Nephron (organoid): Measurements from ENCODE around the gene TNS3.

Source experiments
- H3K27ac Mint-ChIP-seq, 3 experiments: 2 replicates each; pipeline ENCODE4 v1.8.0; 2020; ENCODE audit warnings: mixed read lengths in 3 of 3, mild to moderate bottlenecking in 2 of 3, moderate library complexity in 1 of 3
- H3K27me3 Mint-ChIP-seq: 2 replicates; pipeline ENCODE4 v1.8.0; 2021; ENCODE audit warnings: low read depth, mild to moderate bottlenecking, moderate library complexity, mixed read lengths
- H3K36me3 Mint-ChIP-seq: 2 replicates; pipeline ENCODE4 v1.8.0; 2020; ENCODE audit warnings: low read depth, mixed read lengths
- H3K4me1 Mint-ChIP-seq: 2 replicates; pipeline ENCODE4 v1.8.0; 2020; ENCODE audit warnings: mixed read lengths
- H3K4me3 Mint-ChIP-seq, 3 experiments: 2 replicates each; pipeline ENCODE4 v1.8.0; 2020; ENCODE audit warnings: mild to moderate bottlenecking in 3 of 3, mixed read lengths in 3 of 3, moderate library complexity in 2 of 3
- H3K9me3 Mint-ChIP-seq: 2 replicates; pipeline ENCODE4 v1.8.0; 2020; ENCODE audit warnings: mixed read lengths
- TF ChIP-seq, protein P1 (sequence below), 3 experiments: fragments of 200-600 bp; sonication (generic); IDR thresholded peaks; one replicate each; pipeline ENCODE4 v1.5.0; 2021; ENCODE audit warnings: antibody characterized with exemption in 3 of 3; ENCODE audit not compliant: unreplicated experiment in 3 of 3

The TNS3 gene

DNA sequence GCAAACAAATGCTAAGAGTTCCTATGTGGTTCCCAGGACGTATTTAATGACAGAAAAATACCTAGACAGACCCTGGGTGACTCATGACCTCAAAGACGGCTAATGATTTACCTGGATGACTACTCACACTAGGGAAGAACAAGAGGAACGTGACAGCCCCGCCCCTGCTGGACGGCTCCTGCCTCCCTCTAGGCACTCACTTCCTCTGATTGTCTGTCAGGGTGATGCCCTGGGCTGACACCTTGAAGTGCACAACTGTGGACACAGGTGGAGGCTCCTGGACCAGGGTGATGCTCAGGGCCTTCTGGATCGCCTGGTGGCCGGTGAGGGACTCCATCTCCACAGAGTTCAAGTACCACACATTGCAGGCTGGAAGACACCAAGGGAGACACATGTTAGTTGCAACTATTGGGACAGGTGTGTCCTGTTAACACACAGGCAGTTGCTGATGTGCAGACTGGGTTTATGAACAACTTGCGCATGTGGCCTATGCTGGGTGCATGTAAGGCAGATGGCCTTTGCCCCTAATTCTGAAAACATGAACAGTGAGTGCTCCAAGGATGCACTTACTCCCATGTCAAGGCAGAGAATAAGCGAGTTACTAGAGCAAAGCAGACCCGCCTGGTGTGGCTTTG is 298.3 kb downstream of the TNS3 start:
- H3K4me1 Mint-ChIP-seq, result no peaks in the 10 kb centered on the region
- peaks cover 92% of the 10 kb centered on the region for H3K36me3 Mint-ChIP-seq
- TF ChIP-seq, protein P1, sequence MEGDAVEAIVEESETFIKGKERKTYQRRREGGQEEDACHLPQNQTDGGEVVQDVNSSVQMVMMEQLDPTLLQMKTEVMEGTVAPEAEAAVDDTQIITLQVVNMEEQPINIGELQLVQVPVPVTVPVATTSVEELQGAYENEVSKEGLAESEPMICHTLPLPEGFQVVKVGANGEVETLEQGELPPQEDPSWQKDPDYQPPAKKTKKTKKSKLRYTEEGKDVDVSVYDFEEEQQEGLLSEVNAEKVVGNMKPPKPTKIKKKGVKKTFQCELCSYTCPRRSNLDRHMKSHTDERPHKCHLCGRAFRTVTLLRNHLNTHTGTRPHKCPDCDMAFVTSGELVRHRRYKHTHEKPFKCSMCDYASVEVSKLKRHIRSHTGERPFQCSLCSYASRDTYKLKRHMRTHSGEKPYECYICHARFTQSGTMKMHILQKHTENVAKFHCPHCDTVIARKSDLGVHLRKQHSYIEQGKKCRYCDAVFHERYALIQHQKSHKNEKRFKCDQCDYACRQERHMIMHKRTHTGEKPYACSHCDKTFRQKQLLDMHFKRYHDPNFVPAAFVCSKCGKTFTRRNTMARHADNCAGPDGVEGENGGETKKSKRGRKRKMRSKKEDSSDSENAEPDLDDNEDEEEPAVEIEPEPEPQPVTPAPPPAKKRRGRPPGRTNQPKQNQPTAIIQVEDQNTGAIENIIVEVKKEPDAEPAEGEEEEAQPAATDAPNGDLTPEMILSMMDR (IDR thresholded peaks at IDR 0.05; ENCODE audit: unreplicated experiment in 3 of 3), result no peak
- peak overlapping the region in 1 of 3 experiments; percentile 68 for H3K27ac Mint-ChIP-seq
- H3K4me3 Mint-ChIP-seq, result no peak overlapping the region
- no peaks in the 10 kb centered on the region for H3K27me3 Mint-ChIP-seq
- no peaks in the 10 kb centered on the region for H3K9me3 Mint-ChIP-seq

GRCh38 chr7:47282790-47283496 is 299.0 kb downstream of the TNS3 start:
- TF ChIP-seq, protein P1 (IDR thresholded peaks at IDR 0.05; ENCODE audit: unreplicated experiment in 3 of 3), result no peak
- peak overlapping the region in 1 of 3 experiments; percentile 68 for H3K27ac Mint-ChIP-seq
- peaks cover 89% of the 10 kb centered on the region for H3K36me3 Mint-ChIP-seq
- H3K4me3 Mint-ChIP-seq, result no peak overlapping the region
- no peaks in the 10 kb centered on the region for H3K27me3 Mint-ChIP-seq
- no peaks in the 10 kb centered on the region for H3K9me3 Mint-ChIP-seq
- no peaks in the 10 kb centered on the region for H3K4me1 Mint-ChIP-seq

DNA sequence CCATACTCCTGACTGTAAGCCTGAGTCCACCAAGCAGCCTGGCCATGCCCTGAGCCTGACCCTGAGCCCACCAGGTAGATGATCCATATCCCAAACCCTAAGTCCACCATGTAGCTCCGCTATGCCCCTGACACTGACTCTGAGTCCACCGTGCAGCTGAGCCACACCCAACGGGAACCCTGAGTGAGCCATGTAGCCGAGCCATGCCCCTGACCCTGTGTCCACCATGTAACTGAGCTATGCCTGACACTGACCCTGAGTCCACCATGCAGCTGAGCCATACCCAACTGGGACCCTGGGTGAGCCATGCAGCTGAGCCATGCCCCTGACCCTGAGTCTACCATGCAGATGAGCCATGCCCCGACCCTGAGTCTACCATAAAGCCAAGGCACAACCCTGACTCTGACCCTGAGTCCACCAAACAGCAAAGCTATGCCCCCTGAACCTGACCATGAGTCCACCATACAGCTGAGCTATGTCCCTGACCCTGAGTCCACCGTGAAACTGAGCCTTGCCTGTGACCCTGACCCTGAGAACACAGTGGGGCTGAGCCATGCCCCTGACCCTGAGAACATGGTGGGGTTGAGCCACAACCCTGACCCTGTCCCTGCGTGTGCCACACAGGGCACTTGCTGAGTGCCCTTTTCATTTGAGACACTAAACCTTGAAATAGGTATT is 299.8 kb downstream of the TNS3 start:
- H3K4me1 Mint-ChIP-seq, result no peaks in the 10 kb centered on the region
- TF ChIP-seq, protein P1 (IDR thresholded peaks at IDR 0.05; ENCODE audit: unreplicated experiment in 3 of 3), result no peak
- H3K4me3 Mint-ChIP-seq, result no peak overlapping the region
- no peaks in the 10 kb centered on the region for H3K27me3 Mint-ChIP-seq
- peaks cover 87% of the 10 kb centered on the region for H3K36me3 Mint-ChIP-seq
- H3K27ac Mint-ChIP-seq, result no peak overlapping the region
- H3K9me3 Mint-ChIP-seq, result no peaks in the 10 kb centered on the region

- Mint-ChIP-seq H3K9me3 (no peaks in the 10 kb centered on the region), H3K36me3 (peaks cover 87% of the 10 kb centered on the region), H3K4me1 (no peaks in the 10 kb centered on the region), H3K27me3 (no peaks in the 10 kb centered on the region), H3K27ac (no peak overlapping the region), H3K4me3 (no peak overlapping the region)
- TF ChIP-seq, protein P1 (IDR thresholded peaks at IDR 0.05; ENCODE audit: unreplicated experiment in 3 of 3), result no peak
Observed at GRCh38 chr7:47281161-47281560, 300.8 kb downstream of the TNS3 start.

DNA sequence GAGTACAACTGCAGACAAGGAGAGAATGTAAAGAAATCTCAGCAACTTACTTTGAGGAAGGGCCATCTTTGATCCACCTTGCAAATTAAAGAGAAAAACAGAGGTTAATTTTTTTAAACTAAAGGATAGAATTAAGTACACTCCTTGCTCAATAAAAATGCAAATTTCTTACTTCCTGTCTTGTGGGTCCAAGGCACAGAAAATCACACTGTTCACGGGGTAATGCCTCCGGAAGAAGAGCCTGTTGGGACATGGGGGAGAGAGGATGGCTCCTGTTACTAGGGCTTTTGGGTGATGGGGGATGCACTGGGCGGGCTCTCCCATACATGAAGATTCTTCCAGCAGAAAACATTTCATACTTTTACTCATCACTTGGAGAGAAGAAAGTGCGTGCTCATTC is 301.8 kb downstream of the TNS3 start:
- H3K27me3 Mint-ChIP-seq, result no peaks in the 10 kb centered on the region
- peaks cover 85% of the 10 kb centered on the region for H3K36me3 Mint-ChIP-seq
- H3K9me3 Mint-ChIP-seq, result no peaks in the 10 kb centered on the region
- H3K4me3 Mint-ChIP-seq, result no peak overlapping the region
- H3K27ac Mint-ChIP-seq, result no peak overlapping the region
- H3K4me1 Mint-ChIP-seq, result no peaks in the 10 kb centered on the region
- TF ChIP-seq, protein P1 (IDR thresholded peaks at IDR 0.05; ENCODE audit: unreplicated experiment in 3 of 3), result no peak
